Measurements from ENCODE around the gene MRFAP1L1. TPM values are rescaled to one million over a fixed set of nuclear protein-coding genes. Genes with fewer than 3 reads are reported as not detected.
"Not testable (repeated sequence)": the region's sequence is repeated elsewhere in the genome, so short reads cannot be mapped to it uniquely, and the experiment has no call there.

The MRFAP1L1 gene
- total and polyA plus RNA-seq, 7 donors: 30.0 to 79.0 (median 39.1) TPM

DNA sequence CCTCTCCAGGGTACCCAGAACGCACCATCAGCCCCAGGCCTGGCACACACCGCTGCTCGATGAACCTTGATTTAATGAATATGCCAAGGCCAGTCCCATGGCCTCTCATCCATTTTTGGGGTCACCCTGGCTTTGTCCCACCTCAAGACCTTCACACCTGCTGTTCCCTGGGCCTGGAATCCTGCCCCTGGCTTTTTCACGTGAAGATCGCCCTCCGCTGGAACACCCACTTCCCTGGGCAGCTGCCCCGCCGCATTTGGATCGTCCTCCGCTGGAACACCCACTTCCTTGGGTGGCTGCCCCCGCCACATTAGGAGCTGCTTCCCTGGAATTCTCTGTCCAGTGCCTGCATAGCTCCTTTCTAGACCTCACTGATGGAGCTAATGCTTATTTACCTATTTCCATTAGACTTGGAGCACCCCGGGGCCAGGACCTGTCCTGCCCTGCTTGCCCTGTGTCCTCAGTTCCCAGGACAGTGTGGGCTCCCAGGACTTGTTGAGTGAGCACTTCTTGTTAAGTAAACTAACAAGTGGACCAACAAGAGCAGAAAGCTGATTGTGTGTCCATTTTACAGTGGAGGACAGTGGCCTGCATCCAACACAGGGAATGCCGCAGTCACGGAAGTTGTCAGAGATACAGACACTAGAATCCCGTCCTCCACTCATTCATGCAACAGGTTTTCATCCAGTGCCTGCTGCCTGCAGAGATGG is 18.8 kb upstream of the MRFAP1L1 start:
- WGBS, 3 donors: 64 to 80% (median 78%) methylated on average over 15 of the region's 15 CpGs
- no peak for ATAC-seq

DNA sequence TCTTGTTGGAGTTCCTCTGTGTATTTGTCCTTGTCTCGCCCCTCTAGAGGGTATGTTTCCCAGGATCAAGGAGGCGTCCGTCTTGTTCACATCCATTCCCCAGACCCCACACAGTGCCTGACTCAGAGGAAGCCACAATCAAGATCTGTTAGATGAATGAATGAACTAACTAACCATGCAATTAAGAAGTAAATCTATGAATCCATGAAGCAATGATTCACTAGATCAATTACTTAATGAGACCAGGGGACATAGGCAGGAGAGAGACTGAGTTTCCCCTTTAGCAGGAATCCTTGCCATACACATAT is 18.2 kb upstream of the MRFAP1L1 start:
- intact Hi-C loops (cut with DNase I): loop anchor here in 1 of 2 donors (10.0 kb wide), 1 partner anchor 1877 kb away; no protein-coding TSS in a partner anchor
- ATAC-seq: no peak

More for the DNA sequence above, 18.8 kb upstream of the MRFAP1L1 start:
- intact Hi-C loops (cut with DNase I): loop anchor here in 1 of 2 donors (10.0 kb wide), 1 partner anchor 1876 kb away; no protein-coding TSS in a partner anchor
- H3K27me3 ChIP-seq (ENCODE audit: insufficient read depth in 3 of 3, low read length in 2 of 3): no peaks in the 10 kb centered on the region
- H3K36me3 ChIP-seq (ENCODE audit: insufficient read depth in 1 of 2, low read depth in 1 of 2): no peaks in the 10 kb centered on the region
- peaks cover 12% of the 10 kb centered on the region for H3K4me1 ChIP-seq
- TF ChIP-seq CTCF (IDR thresholded peaks at IDR 0.05): no peak
- H3K9me3 ChIP-seq: no peaks in the 10 kb centered on the region
- no peak for DNase-seq
- H3K4me3 ChIP-seq: no peak overlapping the region
- no peak overlapping the region for H3K27ac ChIP-seq

GRCh38 chr4:6727081-6727942 is 17.6 kb upstream of the MRFAP1L1 start:
- H3K9me3 ChIP-seq: no peaks in the 10 kb centered on the region
- WGBS, 3 donors: 34 to 73% (median 53%) methylated on average over 29 to 31 of the region's 31 CpGs
- ATAC-seq (peak in 3 of 4 donors; percentile 32 to 63 (median 44)), DNase-seq (no peak)
- intact Hi-C loops (cut with DNase I): loop anchor here in 1 of 2 donors (10.0 kb wide), 1 partner anchor 1877 kb away; no protein-coding TSS in a partner anchor
- H3K36me3 ChIP-seq (ENCODE audit: insufficient read depth in 1 of 2, low read depth in 1 of 2): no peaks in the 10 kb centered on the region
- no peak overlapping the region for H3K4me3 ChIP-seq
- H3K4me1 ChIP-seq: peaks cover 4% of the 10 kb centered on the region
- TF ChIP-seq CTCF (IDR thresholded peaks at IDR 0.05): no peak
- H3K27me3 ChIP-seq (ENCODE audit: insufficient read depth in 3 of 3, low read length in 2 of 3): no peaks in the 10 kb centered on the region
- no peak overlapping the region for H3K27ac ChIP-seq

More for the DNA sequence above, 18.2 kb upstream of the MRFAP1L1 start:
- Histone ChIP-seq H3K4me3 (no peak overlapping the region), H3K4me1 (peaks cover 10% of the 10 kb centered on the region), H3K27ac (no peak overlapping the region), H3K9me3 (no peaks in the 10 kb centered on the region), H3K36me3 (ENCODE audit: insufficient read depth in 1 of 2, low read depth in 1 of 2) (no peaks in the 10 kb centered on the region), H3K27me3 (ENCODE audit: insufficient read depth in 3 of 3, low read length in 2 of 3) (no peaks in the 10 kb centered on the region)
- WGBS, 3 donors: 71 to 89% (median 83%) methylated on average over 3 of the region's 3 CpGs
- TF ChIP-seq CTCF (IDR thresholded peaks at IDR 0.05): no peak
- DNase-seq: no peak

GRCh38 chr4:6725427-6725961 is 15.8 kb upstream of the MRFAP1L1 start:
- not testable (repeated sequence) for DNase-seq
- WGBS, 3 donors: 91 to 93% (median 92%) methylated on average over 16 of the region's 16 CpGs

More at GRCh38 chr4:6725427-6725961, 15.8 kb upstream of the MRFAP1L1 start:
- not testable (repeated sequence) for H3K9me3 ChIP-seq; H3K36me3 ChIP-seq (ENCODE audit: insufficient read depth in 1 of 2, low read depth in 1 of 2); H3K4me3 ChIP-seq; H3K4me1 ChIP-seq; H3K27me3 ChIP-seq (ENCODE audit: insufficient read depth in 3 of 3, low read length in 2 of 3); ATAC-seq; H3K27ac ChIP-seq
- intact Hi-C loops (cut with DNase I): loop anchor here in 1 of 2 donors (10.0 kb wide), 1 partner anchor 1879 kb away; no protein-coding TSS in a partner anchor

All from psoas muscle (tissue), 8 donors.